GM23338 (cell line): ENCODE data around the gene CLASRP. TPM values are rescaled to one million over a fixed set of nuclear protein-coding genes. Genes with fewer than 3 reads are reported as not detected.

Experiments
- ATAC-seq: fragments of 200-7000 bp; cut with Tn5 transposase; 3 replicates; pipeline ENCODE4 v1.9.1; 2020
- DNase-seq: peaks from one replicate; pipeline ENCODE4 v3.0.0-alpha.2; 2015; ENCODE audit warnings: low spot score
- H2AFZ ChIP-seq: fragments of 200-600 bp; sonication (generic); 2 replicates; pipeline ENCODE4 v1.8.0; 2016; ENCODE audit warnings: antibody characterized with exemption, mild to moderate bottlenecking, moderate library complexity
- H3F3A ChIP-seq: fragments of 200-600 bp; sonication (generic); replicated peaks from 2 replicates; pipeline ENCODE4 v1.8.0; 2017; ENCODE audit warnings: antibody characterized with exemption, mixed run types, low read depth
- H3K27ac ChIP-seq: fragments of 200-600 bp; sonication (generic); 2 replicates; pipeline ENCODE4 v1.6.1; 2016; ENCODE audit warnings: low read depth
- H3K27me3 ChIP-seq: fragments of 200-600 bp; sonication (generic); 2 replicates; pipeline ENCODE4 v1.8.0; 2016; ENCODE audit warnings: mild to moderate bottlenecking, mixed run types, moderate library complexity; ENCODE audit not compliant: insufficient read depth
- H3K36me3 ChIP-seq: fragments of 200-600 bp; sonication (generic); 2 replicates; pipeline ENCODE4 v1.8.0; 2016; ENCODE audit warnings: mild to moderate bottlenecking; ENCODE audit not compliant: insufficient read depth
- H3K4me1 ChIP-seq: fragments of 200-600 bp; sonication (generic); 2 replicates; pipeline ENCODE4 v1.8.0; 2016; ENCODE audit warnings: mild to moderate bottlenecking, moderate library complexity; ENCODE audit not compliant: insufficient read depth
- H3K4me2 ChIP-seq: fragments of 200-600 bp; sonication (generic); 2 replicates; pipeline ENCODE4 v1.7.1; 2017; ENCODE audit warnings: mixed run types
- H3K4me3 ChIP-seq: fragments of 200-600 bp; sonication (generic); 2 replicates; pipeline ENCODE4 v1.6.1; 2016; ENCODE audit warnings: mixed run types
- H3K79me2 ChIP-seq: fragments of 200-600 bp; sonication (generic); replicated peaks from 2 replicates; pipeline ENCODE4 v1.8.0; 2017; ENCODE audit warnings: mild to moderate bottlenecking; ENCODE audit not compliant: insufficient read depth
- H3K9me2 ChIP-seq: fragments of 200-600 bp; sonication (generic); 2 replicates; pipeline ENCODE4 v1.8.0; 2017; ENCODE audit not compliant: insufficient read depth
- H4K20me1 ChIP-seq: fragments of 200-600 bp; sonication (generic); replicated peaks from 2 replicates; pipeline ENCODE4 v1.8.0; 2017; ENCODE audit warnings: mild to moderate bottlenecking; ENCODE audit not compliant: insufficient read depth
- H3K27ac Mint-ChIP-seq: 2 replicates; pipeline ENCODE4 v1.8.0; 2020; ENCODE audit warnings: inconsistent platforms, mild to moderate bottlenecking, moderate library complexity, mixed read lengths
- H3K27me3 Mint-ChIP-seq: 3 replicates; pipeline ENCODE4 v1.8.0; 2022; ENCODE audit warnings: low read depth, mild to moderate bottlenecking, moderate library complexity, mixed read lengths, inconsistent platforms; ENCODE audit not compliant: insufficient read depth, poor library complexity
- H3K36me3 Mint-ChIP-seq: 3 replicates; pipeline ENCODE4 v1.8.0; 2021; ENCODE audit warnings: low read depth, mild to moderate bottlenecking, inconsistent platforms, moderate library complexity, mixed read lengths
- H3K4me1 Mint-ChIP-seq: 3 replicates; pipeline ENCODE4 v1.8.0; 2020; ENCODE audit warnings: mild to moderate bottlenecking, inconsistent platforms, mixed read lengths
- H3K4me3 Mint-ChIP-seq: 3 replicates; pipeline ENCODE4 v1.8.0; 2021; ENCODE audit warnings: moderate library complexity, mild to moderate bottlenecking, inconsistent platforms, mixed read lengths
- H3K9me3 Mint-ChIP-seq: 3 replicates; pipeline ENCODE4 v1.8.0; 2020; ENCODE audit warnings: moderate library complexity, mild to moderate bottlenecking, inconsistent platforms, mixed read lengths
- CREB1 ChIP-seq: fragments of 250-450 bp; sonication (Bioruptor Pico); IDR thresholded peaks from 2 replicates; pipeline ENCODE4 v1.5.0; 2020; ENCODE audit warnings: low read depth, mild to moderate bottlenecking, moderate library complexity
- EZH2 ChIP-seq: fragments of 200-600 bp; sonication (generic); IDR thresholded peaks from one replicate; pipeline ENCODE4 v1.8.0; 2017; ENCODE audit warnings: antibody characterized with exemption, mild to moderate bottlenecking, low read depth; ENCODE audit not compliant: unreplicated experiment
- EZH2phosphoT487 ChIP-seq: fragments of 200-600 bp; sonication (generic); IDR thresholded peaks from one replicate; pipeline ENCODE4 v1.8.1; 2018; ENCODE audit warnings: antibody characterized with exemption; ENCODE audit not compliant: unreplicated experiment
- JUNB ChIP-seq: IDR thresholded peaks from one replicate; pipeline ENCODE4 v1.6.1; 2016; ENCODE audit warnings: antibody characterized with exemption; ENCODE audit not compliant: unreplicated experiment
- STAT1 ChIP-seq: IDR thresholded peaks from one replicate; pipeline ENCODE4 v1.6.1; 2016; ENCODE audit warnings: antibody characterized with exemption; ENCODE audit not compliant: unreplicated experiment
- ZNF114 ChIP-seq: fragments of 250-450 bp; sonication (Bioruptor Pico); IDR thresholded peaks from 2 replicates; pipeline ENCODE4 v1.5.0; 2020; ENCODE audit warnings: mild to moderate bottlenecking, moderate library complexity
- ZNF331 ChIP-seq: fragments of 250-450 bp; sonication (Bioruptor Pico); IDR thresholded peaks from 2 replicates; pipeline ENCODE4 v1.5.0; 2020; ENCODE audit warnings: low read depth, mild to moderate bottlenecking, moderate library complexity
- polyA plus RNA-seq: library from polyadenylated mRNA; unstranded; fragments of >200 nt; fragmentation: Nextera tagmentation; extraction: Ambion mirVana; gene quantifications from 2 replicates; pipeline ENCODE4 v1.2.1, GENCODE V29; 2016
- total RNA-seq: library from RNA; depleted of rRNA; stranded (reverse); fragments of >200 nt; shearing (Covaris generic); gene quantifications from 2 replicates; pipeline ENCODE4 v1.2.3, GENCODE V29; 2014
- TF ChIP-seq, protein P1 (sequence below): IDR thresholded peaks from one replicate; pipeline ENCODE4 v1.6.1; 2018; ENCODE audit warnings: antibody characterized with exemption; ENCODE audit not compliant: unreplicated experiment
- TF ChIP-seq, protein P2 (sequence below), 2 experiments: fragments of 200-600 bp in 1 of 2; sonication (generic) in 1 of 2; conservative IDR thresholded peaks; 2 replicates each; pipeline versions ENCODE4 v1.5.1 to v1.6.1; 2016 to 2017; ENCODE audit warnings: antibody characterized with exemption in 2 of 2, low read depth in 2 of 2, mild to moderate bottlenecking in 2 of 2, moderate library complexity in 1 of 2
- TF ChIP-seq, protein P3 (sequence below): IDR thresholded peaks from 2 replicates; pipeline ENCODE4 v1.6.1; 2016; ENCODE audit warnings: antibody characterized with exemption

The CLASRP gene
- total and polyA plus RNA-seq, 2 experiments from 2014 or later, result 27.1 to 78.7 TPM

DNA sequence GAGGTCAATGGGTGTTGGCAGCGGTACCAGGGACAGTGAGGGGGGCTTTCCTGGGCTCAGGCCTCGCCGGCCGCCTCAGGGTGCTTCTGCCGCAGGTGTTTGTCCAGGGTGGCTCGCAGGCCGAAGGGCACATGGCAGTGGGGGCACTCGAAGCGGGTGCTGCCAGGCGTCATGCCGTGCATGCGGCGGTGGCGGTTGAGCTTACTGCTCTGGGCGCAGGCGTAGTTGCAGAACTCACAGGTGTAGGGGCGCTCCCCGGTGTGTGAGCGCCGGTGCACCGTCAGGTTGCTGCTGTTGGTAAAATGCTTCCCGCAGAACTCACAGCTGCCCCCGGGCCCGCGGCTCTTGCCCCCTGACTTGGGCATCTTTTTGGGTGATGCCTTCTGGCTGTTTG is 32.7 kb downstream of the CLASRP start:
- ATAC-seq (no peak), DNase-seq (no peak)
- peaks cover 12% of the 10 kb centered on the region for H3K4me1 ChIP-seq
- peaks cover 44% of the 10 kb centered on the region for H3K36me3 Mint-ChIP-seq
- H3K36me3 ChIP-seq, result peaks cover 8% of the 10 kb centered on the region; the same call in 1 of the 2 replicates
- peaks cover 17% of the 10 kb centered on the region for H4K20me1 ChIP-seq
- TF ChIP-seq EZH2, result no peak
- TF ChIP-seq, protein P1, sequence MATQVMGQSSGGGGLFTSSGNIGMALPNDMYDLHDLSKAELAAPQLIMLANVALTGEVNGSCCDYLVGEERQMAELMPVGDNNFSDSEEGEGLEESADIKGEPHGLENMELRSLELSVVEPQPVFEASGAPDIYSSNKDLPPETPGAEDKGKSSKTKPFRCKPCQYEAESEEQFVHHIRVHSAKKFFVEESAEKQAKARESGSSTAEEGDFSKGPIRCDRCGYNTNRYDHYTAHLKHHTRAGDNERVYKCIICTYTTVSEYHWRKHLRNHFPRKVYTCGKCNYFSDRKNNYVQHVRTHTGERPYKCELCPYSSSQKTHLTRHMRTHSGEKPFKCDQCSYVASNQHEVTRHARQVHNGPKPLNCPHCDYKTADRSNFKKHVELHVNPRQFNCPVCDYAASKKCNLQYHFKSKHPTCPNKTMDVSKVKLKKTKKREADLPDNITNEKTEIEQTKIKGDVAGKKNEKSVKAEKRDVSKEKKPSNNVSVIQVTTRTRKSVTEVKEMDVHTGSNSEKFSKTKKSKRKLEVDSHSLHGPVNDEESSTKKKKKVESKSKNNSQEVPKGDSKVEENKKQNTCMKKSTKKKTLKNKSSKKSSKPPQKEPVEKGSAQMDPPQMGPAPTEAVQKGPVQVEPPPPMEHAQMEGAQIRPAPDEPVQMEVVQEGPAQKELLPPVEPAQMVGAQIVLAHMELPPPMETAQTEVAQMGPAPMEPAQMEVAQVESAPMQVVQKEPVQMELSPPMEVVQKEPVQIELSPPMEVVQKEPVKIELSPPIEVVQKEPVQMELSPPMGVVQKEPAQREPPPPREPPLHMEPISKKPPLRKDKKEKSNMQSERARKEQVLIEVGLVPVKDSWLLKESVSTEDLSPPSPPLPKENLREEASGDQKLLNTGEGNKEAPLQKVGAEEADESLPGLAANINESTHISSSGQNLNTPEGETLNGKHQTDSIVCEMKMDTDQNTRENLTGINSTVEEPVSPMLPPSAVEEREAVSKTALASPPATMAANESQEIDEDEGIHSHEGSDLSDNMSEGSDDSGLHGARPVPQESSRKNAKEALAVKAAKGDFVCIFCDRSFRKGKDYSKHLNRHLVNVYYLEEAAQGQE, result no peak
- no peak for TF ChIP-seq ZNF114 (CRISPR knock-in tag)
- TF ChIP-seq EZH2phosphoT487, result no peak
- TF ChIP-seq, protein P2, sequence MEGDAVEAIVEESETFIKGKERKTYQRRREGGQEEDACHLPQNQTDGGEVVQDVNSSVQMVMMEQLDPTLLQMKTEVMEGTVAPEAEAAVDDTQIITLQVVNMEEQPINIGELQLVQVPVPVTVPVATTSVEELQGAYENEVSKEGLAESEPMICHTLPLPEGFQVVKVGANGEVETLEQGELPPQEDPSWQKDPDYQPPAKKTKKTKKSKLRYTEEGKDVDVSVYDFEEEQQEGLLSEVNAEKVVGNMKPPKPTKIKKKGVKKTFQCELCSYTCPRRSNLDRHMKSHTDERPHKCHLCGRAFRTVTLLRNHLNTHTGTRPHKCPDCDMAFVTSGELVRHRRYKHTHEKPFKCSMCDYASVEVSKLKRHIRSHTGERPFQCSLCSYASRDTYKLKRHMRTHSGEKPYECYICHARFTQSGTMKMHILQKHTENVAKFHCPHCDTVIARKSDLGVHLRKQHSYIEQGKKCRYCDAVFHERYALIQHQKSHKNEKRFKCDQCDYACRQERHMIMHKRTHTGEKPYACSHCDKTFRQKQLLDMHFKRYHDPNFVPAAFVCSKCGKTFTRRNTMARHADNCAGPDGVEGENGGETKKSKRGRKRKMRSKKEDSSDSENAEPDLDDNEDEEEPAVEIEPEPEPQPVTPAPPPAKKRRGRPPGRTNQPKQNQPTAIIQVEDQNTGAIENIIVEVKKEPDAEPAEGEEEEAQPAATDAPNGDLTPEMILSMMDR (conservative IDR thresholded peaks at IDR 0.05; ENCODE audit: low read depth in 2 of 2), result no peak
- TF ChIP-seq ZNF331 (CRISPR knock-in tag), result no peak
- no peak for TF ChIP-seq STAT1
- TF ChIP-seq CREB1 (CRISPR knock-in tag), result no peak
- no peak for TF ChIP-seq JUNB
- TF ChIP-seq, protein P3, sequence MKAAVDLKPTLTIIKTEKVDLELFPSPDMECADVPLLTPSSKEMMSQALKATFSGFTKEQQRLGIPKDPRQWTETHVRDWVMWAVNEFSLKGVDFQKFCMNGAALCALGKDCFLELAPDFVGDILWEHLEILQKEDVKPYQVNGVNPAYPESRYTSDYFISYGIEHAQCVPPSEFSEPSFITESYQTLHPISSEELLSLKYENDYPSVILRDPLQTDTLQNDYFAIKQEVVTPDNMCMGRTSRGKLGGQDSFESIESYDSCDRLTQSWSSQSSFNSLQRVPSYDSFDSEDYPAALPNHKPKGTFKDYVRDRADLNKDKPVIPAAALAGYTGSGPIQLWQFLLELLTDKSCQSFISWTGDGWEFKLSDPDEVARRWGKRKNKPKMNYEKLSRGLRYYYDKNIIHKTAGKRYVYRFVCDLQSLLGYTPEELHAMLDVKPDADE, result no peak
- no peaks in the 10 kb centered on the region for H3K9me3 Mint-ChIP-seq
- no peaks in the 10 kb centered on the region for H3K9me2 ChIP-seq
- no peak overlapping the region for H3K27ac ChIP-seq
- H3K79me2 ChIP-seq, result peaks cover 30% of the 10 kb centered on the region
- H3K27ac Mint-ChIP-seq, result no peak overlapping the region
- H3K4me3 ChIP-seq, result no peak overlapping the region
- H3K27me3 ChIP-seq, result no peaks in the 10 kb centered on the region
- no peak overlapping the region for H3K4me3 Mint-ChIP-seq
- peaks cover 18% of the 10 kb centered on the region; the same call in 1 of the 2 replicates for H3F3A ChIP-seq
- peaks cover 16% of the 10 kb centered on the region for H3K27me3 Mint-ChIP-seq
- no peak overlapping the region for H3K4me2 ChIP-seq
- no peak overlapping the region for H2AFZ ChIP-seq
- peaks cover 12% of the 10 kb centered on the region; the same call in 2 of the 3 replicates for H3K4me1 Mint-ChIP-seq
